A549 (cell line): ENCODE data around the gene RBSN. TPM values are rescaled to one million over a fixed set of nuclear protein-coding genes. Genes with fewer than 3 reads are reported as not detected.

Experiments
- ATAC-seq, 2 experiments: fragments of 200-7000 bp in 1 of 2; fragments of >200 bp in 1 of 2; cut with Nextera tagmentation in 1 of 2; cut with Tn5 transposase in 1 of 2; 3 replicates each; pipeline versions ENCODE4 v1.8.0 to v1.9.1; 2018 to 2020; ENCODE audit warnings: mild to moderate bottlenecking in 1 of 2, moderate library complexity in 1 of 2
- CTCF ChIA-PET: fragments of 300-600 bp; sonication (Branson Sonifier 250); formaldehyde crosslinking; extraction: SDS; loops from one replicate; lab custom pipeline; 2021; ENCODE audit warnings: antibody characterized with exemption, inconsistent platforms; lab: Yijun Ruan, JAX
- POLR2A ChIA-PET: fragments of 350-600 bp; formaldehyde crosslinking; extraction: SDS; loops from one replicate; lab custom pipeline; 2021; ENCODE audit warnings: antibody characterized with exemption, inconsistent platforms; lab: Yijun Ruan, JAX
- DNase-seq, 2 experiments: peaks; one replicate each; pipeline versions ENCODE4 v3.0.0 to v3.0.0-alpha.2; 2011 to 2016; ENCODE audit warnings: low read depth in 1 of 2, low spot score in 1 of 2
- FAIRE-seq: peaks from 2 replicates; lab custom pipeline; 2011; peaks lifted over from hg19 to GRCh38; lab: Jason Lieb, UNC
- H3K27ac ChIP-seq, 2 experiments: fragments of >200 bp; sonication (Bioruptor Twin); formaldehyde crosslinking; 3 replicates each; pipeline ENCODE4 v1.5.1; 2016 to 2017
- H3K4me1 ChIP-seq: fragments of >200 bp; sonication (Bioruptor Twin); formaldehyde crosslinking; 3 replicates; pipeline ENCODE4 v1.6.1; 2016
- H3K4me2 ChIP-seq: fragments of >200 bp; sonication (Bioruptor Twin); formaldehyde crosslinking; 3 replicates; pipeline ENCODE4 v1.6.1; 2016
- H3K4me3 ChIP-seq: fragments of >200 bp; sonication (Bioruptor Twin); formaldehyde crosslinking; 3 replicates; pipeline ENCODE4 v1.5.1; 2016
- H3K9me3 ChIP-seq: fragments of >200 bp; sonication (Bioruptor Twin); formaldehyde crosslinking; 3 replicates; pipeline ENCODE4 v1.6.1; 2016
- BHLHE40 ChIP-seq: IDR thresholded peaks from 2 replicates; pipeline ENCODE4 v1.6.1; 2012; ENCODE audit warnings: low read depth, low read length, inconsistent platforms
- CBX2 ChIP-seq: fragments of 200-600 bp; sonication (generic); IDR thresholded peaks from 2 replicates; pipeline ENCODE4 v1.6.1; 2016; ENCODE audit warnings: low read depth, mild to moderate bottlenecking, borderline replicate concordance
- CEBPB ChIP-seq, 2 experiments: fragments of >200 bp in 1 of 2; sonication (Bioruptor Twin) in 1 of 2; formaldehyde crosslinking in 1 of 2; IDR thresholded peaks; 2 replicates each; pipeline ENCODE4 v1.6.1; 2012 to 2016
- CHD2 ChIP-seq: fragments of 150-350 bp; IDR thresholded peaks from 2 replicates; pipeline ENCODE4 v1.6.1; 2014; ENCODE audit warnings: low read length; ENCODE audit not compliant: partially characterized antibody
- EHF ChIP-seq: fragments of 250-450 bp; sonication (Bioruptor Pico); IDR thresholded peaks from 2 replicates; pipeline ENCODE4 v1.5.0; 2020; ENCODE audit warnings: mild to moderate bottlenecking
- ESRRA ChIP-seq: fragments of 150-350 bp; IDR thresholded peaks from 2 replicates; pipeline ENCODE4 v1.6.1; 2014; ENCODE audit warnings: mild to moderate bottlenecking, low read length, borderline replicate concordance
- FOSB ChIP-seq: fragments of 250-450 bp; sonication (Bioruptor Pico); IDR thresholded peaks from 2 replicates; pipeline ENCODE4 v1.5.0; 2020; ENCODE audit warnings: mild to moderate bottlenecking, moderate library complexity
- FOXS1 ChIP-seq: fragments of 250-450 bp; sonication (Bioruptor Pico); IDR thresholded peaks from 2 replicates; pipeline ENCODE4 v1.5.0; 2020; ENCODE audit warnings: mild to moderate bottlenecking, moderate library complexity
- HDAC2 ChIP-seq: fragments of 200-600 bp; sonication (generic); IDR thresholded peaks from 2 replicates; pipeline ENCODE4 v1.6.1; 2016
- HEYL ChIP-seq: fragments of 250-450 bp; sonication (Bioruptor Pico); IDR thresholded peaks from 2 replicates; pipeline ENCODE4 v1.8.0; 2021; ENCODE audit warnings: mild to moderate bottlenecking, moderate library complexity
- HOXA7 ChIP-seq: fragments of 250-450 bp; sonication (Bioruptor Pico); IDR thresholded peaks from 2 replicates; pipeline ENCODE4 v1.5.0; 2020; ENCODE audit warnings: mild to moderate bottlenecking, moderate library complexity
- HOXB13 ChIP-seq: fragments of 250-450 bp; sonication (Bioruptor Pico); IDR thresholded peaks from 2 replicates; pipeline ENCODE4 v1.5.0; 2020; ENCODE audit warnings: low read depth, mild to moderate bottlenecking, moderate library complexity
- JUNB ChIP-seq: fragments of >200 bp; sonication (Bioruptor Twin); formaldehyde crosslinking; IDR thresholded peaks from 2 replicates; pipeline ENCODE4 v1.6.1; 2016
- MAFK ChIP-seq: fragments of 450-650 bp; IDR thresholded peaks from 2 replicates; pipeline ENCODE4 v1.6.1; 2014; ENCODE audit not compliant: partially characterized antibody
- MYC ChIP-seq: IDR thresholded peaks from 2 replicates; pipeline ENCODE4 v1.6.1; 2012; ENCODE audit warnings: mild to moderate bottlenecking, inconsistent platforms, low read length, improper control_type of control experiment, borderline replicate concordance
- RAD21 ChIP-seq, 2 experiments: fragments of >200 bp in 1 of 2; sonication (Bioruptor Twin) in 1 of 2; formaldehyde crosslinking in 1 of 2; IDR thresholded peaks in 1 of 2; conservative IDR thresholded peaks in 1 of 2; 2 replicates in 1 of 2; 3 replicates in 1 of 2; pipeline ENCODE4 v1.6.1; 2012 to 2018; ENCODE audit warnings: inconsistent platforms in 1 of 2
- RCOR1 ChIP-seq: fragments of 150-350 bp; IDR thresholded peaks from 2 replicates; pipeline ENCODE4 v1.6.1; 2014; ENCODE audit warnings: antibody characterized with exemption, low read length, low read depth
- TP53 ChIP-seq: fragments of 250-450 bp; sonication (Bioruptor Pico); IDR thresholded peaks from 2 replicates; pipeline ENCODE4 v1.5.0; 2021; ENCODE audit warnings: mild to moderate bottlenecking, moderate library complexity
- ZC3H11A ChIP-seq: fragments of 450-650 bp; IDR thresholded peaks from 2 replicates; pipeline ENCODE4 v1.6.1; 2014; ENCODE audit warnings: antibody characterized with exemption, mild to moderate bottlenecking
- WGBS: methylation state at CpG from one replicate; pipeline ENCODE4 v1.1.6; 2017; ENCODE audit errors: missing lambda C conversion rate; 5-methylcytosine and 5-hydroxymethylcytosine counted together
- polyA plus RNA-seq, 4 experiments: library from polyadenylated mRNA; depleted of rRNA in 3 of 4; stranded (reverse); fragments of >200 nt; fragmentation: RNase III in 1 of 4; extraction: RNeasy Plus Mini Kit Qiagen cat#74134 plus additional on column Dnase treatment in 1 of 4; gene quantifications; 2 replicates in 3 of 4; 3 replicates in 1 of 4; pipeline ENCODE4 v1.2.3, GENCODE V29; 2011 to 2017
- TF ChIP-seq, protein P1 (sequence below): fragments of >200 bp; sonication (Bioruptor Twin); formaldehyde crosslinking; IDR thresholded peaks from 2 replicates; pipeline ENCODE4 v1.6.1; 2016
- TF ChIP-seq, protein P2 (sequence below): fragments of 250-450 bp; sonication (Bioruptor Pico); IDR thresholded peaks from 2 replicates; pipeline ENCODE4 v1.5.0; 2021; ENCODE audit warnings: mild to moderate bottlenecking, moderate library complexity, borderline replicate concordance
- TF ChIP-seq, protein P3 (sequence below): fragments of 150-350 bp; IDR thresholded peaks from 2 replicates; pipeline ENCODE4 v1.6.1; 2014; ENCODE audit warnings: low read depth, mild to moderate bottlenecking, low read length

Gene RBSN
- polyA plus RNA-seq, 2 of the 4 experiments (the other 2 are of a cell fraction), result 9.5 to 14.9 TPM

DNA sequence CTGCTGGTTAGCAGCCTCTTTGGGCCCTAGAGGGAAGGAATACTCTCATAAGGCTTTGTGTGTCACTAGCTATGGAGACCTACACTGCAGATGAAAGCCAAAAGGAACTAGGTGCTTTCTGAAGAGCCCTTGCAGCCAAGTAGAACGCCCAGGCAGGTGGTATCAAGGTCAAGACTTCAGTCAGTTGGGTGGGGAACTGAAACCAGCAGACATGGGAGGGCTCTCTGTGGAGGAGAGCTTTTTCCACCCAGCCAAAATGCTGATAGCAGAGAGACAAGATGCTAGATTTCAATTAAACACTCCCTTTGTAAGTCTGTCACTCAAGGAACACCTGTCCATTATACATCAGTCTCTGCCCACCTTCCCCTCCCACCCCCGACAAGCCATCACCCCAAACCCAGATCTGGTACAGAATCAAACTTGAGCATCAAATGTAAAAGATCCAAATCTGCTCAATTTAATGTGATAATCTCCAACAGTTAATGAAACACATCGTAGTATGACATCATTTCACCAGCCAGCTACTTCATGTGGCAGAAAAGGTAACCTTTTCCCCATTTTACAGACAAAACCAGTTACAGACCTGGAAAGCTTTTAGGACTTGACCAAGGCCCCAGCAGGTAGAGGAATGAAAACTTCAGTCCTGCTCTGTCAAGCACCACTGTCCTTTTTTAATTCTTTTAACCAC is 48.4 kb downstream of the RBSN start:
- no peak for DNase-seq
- Histone ChIP-seq H3K4me2 (no peak overlapping the region), H3K9me3 (no peaks in the 10 kb centered on the region), H3K27ac (no peak overlapping the region), H3K4me3 (no peak overlapping the region), H3K4me1 (no peaks in the 10 kb centered on the region)
- ATAC-seq, result no peak
- WGBS, result 95% methylated on average over 3 of the region's 3 CpGs
- ChIA-PET CTCF (interaction anchor here (0.9 to 1.7 kb wide), 7 partner anchors 9 to 130 kb away, joined by 3 to 6 read pairs (median 4); no protein-coding TSS in a partner anchor), POLR2A (interaction anchor here (1.4 kb wide), 1 partner anchor 14 kb away, joined by 4 read pairs; no protein-coding TSS in a partner anchor)
- FAIRE-seq, result no peak
- no peak for TF ChIP-seq TP53 (CRISPR knock-in tag)
- TF ChIP-seq CHD2, result no peak
- TF ChIP-seq, protein P1, sequence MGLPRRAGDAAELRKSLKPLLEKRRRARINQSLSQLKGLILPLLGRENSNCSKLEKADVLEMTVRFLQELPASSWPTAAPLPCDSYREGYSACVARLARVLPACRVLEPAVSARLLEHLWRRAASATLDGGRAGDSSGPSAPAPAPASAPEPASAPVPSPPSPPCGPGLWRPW, result no peak
- TF ChIP-seq EHF (CRISPR knock-in tag), result no peak
- no peak for TF ChIP-seq FOXS1 (CRISPR knock-in tag)
- no peak for TF ChIP-seq HEYL
- TF ChIP-seq JUNB, result no peak
- TF ChIP-seq HDAC2, result no peak
- no peak for TF ChIP-seq HOXB13 (CRISPR knock-in tag)
- TF ChIP-seq FOSB (CRISPR knock-in tag), result no peak
- TF ChIP-seq BHLHE40, result no peak
- no peak for TF ChIP-seq RAD21 (conservative IDR thresholded peaks at IDR 0.05 in 1 of 2, IDR thresholded peaks at IDR 0.05 in 1 of 2)
- TF ChIP-seq ZC3H11A, result no peak
- no peak for TF ChIP-seq CEBPB (IDR thresholded peaks at IDR 0.05)
- no peak for TF ChIP-seq RCOR1

DNA sequence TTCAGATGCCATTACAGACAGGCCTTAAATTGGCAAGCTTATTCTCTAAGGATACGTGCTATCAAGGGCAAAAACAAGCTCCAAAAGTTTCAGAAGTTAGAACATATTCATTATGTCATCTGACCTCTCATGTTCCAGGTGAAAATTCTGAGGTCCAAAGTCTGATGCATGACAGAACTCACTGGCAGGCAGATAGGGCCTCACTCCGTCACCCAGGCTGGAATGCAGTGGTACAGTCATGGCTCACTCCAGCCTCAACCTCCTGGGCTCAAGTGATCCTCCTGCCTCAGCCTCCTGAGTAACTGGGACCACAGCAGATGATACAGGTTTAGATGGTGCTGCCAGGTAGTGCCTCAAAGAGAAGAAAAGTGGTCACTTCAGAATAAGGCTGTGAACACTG is 49.4 kb downstream of the RBSN start:
- Histone ChIP-seq H3K4me2 (no peak overlapping the region), H3K9me3 (no peaks in the 10 kb centered on the region), H3K4me1 (no peaks in the 10 kb centered on the region), H3K27ac (no peak overlapping the region), H3K4me3 (no peak overlapping the region)
- WGBS, result 93% methylated on average over 2 of the region's 2 CpGs
- no peak for FAIRE-seq
- TF ChIP-seq TP53 (CRISPR knock-in tag) (no peak), MYC (no peak)
- no peak for DNase-seq
- ATAC-seq, result no peak
- POLR2A ChIA-PET, result no interaction called here
- CTCF ChIA-PET, result interaction anchor here (1.1 kb wide), 1 partner anchor 13 kb away, joined by 3 read pairs; no protein-coding TSS in a partner anchor

DNA sequence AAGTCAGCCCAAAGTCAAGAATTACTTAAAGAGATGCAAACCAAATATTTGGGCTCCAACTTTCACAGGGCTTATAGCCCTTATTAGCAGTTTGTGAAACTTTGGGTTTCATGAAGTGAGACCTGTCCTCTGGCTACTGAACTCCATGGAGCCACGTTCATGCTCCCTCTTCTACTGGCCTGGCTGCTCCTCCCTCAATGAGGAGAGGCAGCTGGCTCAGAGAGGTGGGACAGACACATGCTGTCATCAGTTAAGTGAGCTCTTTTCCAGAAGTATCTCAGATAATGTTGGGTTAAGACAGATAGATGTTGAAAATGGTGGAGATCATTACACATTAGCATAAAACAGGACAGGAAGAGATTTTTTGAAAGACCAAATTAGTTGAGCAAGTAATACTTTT is 53.3 kb downstream of the RBSN start:
- H3K27ac ChIP-seq, result no peak overlapping the region
- CTCF ChIA-PET, result interaction anchor here (0.8 to 1.4 kb wide), 4 partner anchors 9 to 122 kb away, joined by 3 to 4 read pairs (median 3); no protein-coding TSS in a partner anchor
- ATAC-seq (no peak), DNase-seq (no peak), FAIRE-seq (no peak)
- no peak overlapping the region for H3K4me2 ChIP-seq
- WGBS, result 86% methylated on average over 1 of the region's 1 CpG
- POLR2A ChIA-PET, result no interaction called here
- no peak for TF ChIP-seq HEYL
- H3K4me1 ChIP-seq, result 0 out of 3 replicates have a peak, but pooled peaks cover 2% of the 10 kb centered on the region
- H3K9me3 ChIP-seq, result no peaks in the 10 kb centered on the region
- no peak overlapping the region for H3K4me3 ChIP-seq

DNA sequence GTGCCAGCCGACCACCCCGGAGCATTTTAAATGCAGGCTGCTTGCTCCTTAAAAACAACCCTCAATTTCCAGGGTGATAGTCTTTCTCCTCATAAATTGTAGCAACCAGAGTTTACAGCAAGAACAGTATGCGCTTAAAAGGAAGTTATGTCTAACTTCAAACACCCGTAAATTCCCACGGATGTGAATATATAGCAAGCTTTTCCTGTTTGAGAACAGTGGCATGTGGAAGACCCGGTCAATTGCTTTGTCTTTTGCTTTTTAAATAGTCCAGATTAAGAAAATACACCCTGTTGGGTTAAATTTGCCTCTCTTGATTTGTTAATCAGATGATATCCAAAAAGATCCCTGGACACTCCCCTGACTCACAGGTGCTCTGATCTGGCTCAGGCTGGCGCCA is 54.6 kb downstream of the RBSN start:
- ChIA-PET POLR2A (interaction anchor here (0.6 kb wide), 1 partner anchor 16 kb away, joined by 4 read pairs; no protein-coding TSS in a partner anchor), CTCF (interaction anchor here (1.2 kb wide), 1 partner anchor 123 kb away, joined by 4 read pairs; no protein-coding TSS in a partner anchor)
- Histone ChIP-seq H3K4me1 (0 out of 3 replicates have a peak, but pooled peaks cover 3% of the 10 kb centered on the region), H3K4me3 (no peak overlapping the region), H3K4me2 (no peak overlapping the region), H3K9me3 (no peaks in the 10 kb centered on the region), H3K27ac (no peak overlapping the region)
- FAIRE-seq (no peak), DNase-seq (no peak), ATAC-seq (no peak)
- TF ChIP-seq ESRRA, result no peak
- no peak for TF ChIP-seq CBX2
- TF ChIP-seq FOSB (CRISPR knock-in tag), result no peak
- no peak for TF ChIP-seq HOXA7 (CRISPR knock-in tag)
- TF ChIP-seq MAFK, result no peak
- TF ChIP-seq, protein P2, sequence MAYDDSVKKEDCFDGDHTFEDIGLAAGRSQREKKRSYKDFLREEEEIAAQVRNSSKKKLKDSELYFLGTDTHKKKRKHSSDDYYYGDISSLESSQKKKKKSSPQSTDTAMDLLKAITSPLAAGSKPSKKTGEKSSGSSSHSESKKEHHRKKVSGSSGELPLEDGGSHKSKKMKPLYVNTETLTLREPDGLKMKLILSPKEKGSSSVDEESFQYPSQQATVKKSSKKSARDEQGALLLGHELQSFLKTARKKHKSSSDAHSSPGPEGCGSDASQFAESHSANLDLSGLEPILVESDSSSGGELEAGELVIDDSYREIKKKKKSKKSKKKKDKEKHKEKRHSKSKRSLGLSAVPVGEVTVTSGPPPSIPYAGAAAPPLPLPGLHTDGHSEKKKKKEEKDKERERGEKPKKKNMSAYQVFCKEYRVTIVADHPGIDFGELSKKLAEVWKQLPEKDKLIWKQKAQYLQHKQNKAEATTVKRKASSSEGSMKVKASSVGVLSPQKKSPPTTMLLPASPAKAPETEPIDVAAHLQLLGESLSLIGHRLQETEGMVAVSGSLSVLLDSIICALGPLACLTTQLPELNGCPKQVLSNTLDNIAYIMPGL (CRISPR knock-in tag), result no peak
- TF ChIP-seq, protein P3, sequence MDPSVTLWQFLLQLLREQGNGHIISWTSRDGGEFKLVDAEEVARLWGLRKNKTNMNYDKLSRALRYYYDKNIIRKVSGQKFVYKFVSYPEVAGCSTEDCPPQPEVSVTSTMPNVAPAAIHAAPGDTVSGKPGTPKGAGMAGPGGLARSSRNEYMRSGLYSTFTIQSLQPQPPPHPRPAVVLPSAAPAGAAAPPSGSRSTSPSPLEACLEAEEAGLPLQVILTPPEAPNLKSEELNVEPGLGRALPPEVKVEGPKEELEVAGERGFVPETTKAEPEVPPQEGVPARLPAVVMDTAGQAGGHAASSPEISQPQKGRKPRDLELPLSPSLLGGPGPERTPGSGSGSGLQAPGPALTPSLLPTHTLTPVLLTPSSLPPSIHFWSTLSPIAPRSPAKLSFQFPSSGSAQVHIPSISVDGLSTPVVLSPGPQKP, result no peak
- no peak for TF ChIP-seq HDAC2
- WGBS, result 94% methylated on average over 7 of the region's 7 CpGs
